GM21367 (cell line): ENCODE results near the gene AGRP.
"Not testable (repeated sequence)": the region's sequence is repeated elsewhere in the genome, so short reads cannot be mapped to it uniquely, and the experiment has no call there.

Experiments
- ATAC-seq: cut with Tn5 transposase; IDR thresholded peaks from one replicate; pipeline ENCODE4 v1.9.1; 2021; ENCODE audit not compliant: unreplicated experiment

AGRP gene

GRCh38 chr16:67483150-67483549 is at the start of gene AGRP:
TSS of gene AGRP (minus strand) at chr16:67483547. CDS start at chr16:67483398, 149 bp downstream.
- no peak for ATAC-seq

GRCh38 chr16:67531247-67531646 is 47.9 kb upstream of the AGRP start:
- ATAC-seq: no peak

- ATAC-seq: no peak
Measured at GRCh38 chr16:67530013-67530939, 46.9 kb upstream of the AGRP start.

- ATAC-seq: no peak
Measured at GRCh38 chr16:67529582-67530012, 46.2 kb upstream of the AGRP start.

GRCh38 chr16:67528870-67529581 is 45.7 kb upstream of the AGRP start:
- no peak for ATAC-seq

- ATAC-seq: no peak
Measured at GRCh38 chr16:67528222-67528869, 45.0 kb upstream of the AGRP start, which contains the start of gene RIPOR1. TSS of gene RIPOR1 (plus strand) at chr16:67528829. CDS start at chr16:67538447, 9,618 bp downstream.

- no peak for ATAC-seq
Measured at GRCh38 chr16:67526149-67526791, 42.9 kb upstream of the AGRP start.

- no peak for ATAC-seq
Measured at GRCh38 chr16:67525176-67525860, 42.0 kb upstream of the AGRP start.

GRCh38 chr16:67521095-67521804 is 37.9 kb upstream of the AGRP start:
- ATAC-seq: peak; percentile 46

- ATAC-seq: no peak
Measured at GRCh38 chr16:67519242-67519641, 35.9 kb upstream of the AGRP start.

GRCh38 chr16:67518676-67519075 is 35.3 kb upstream of the AGRP start:
- no peak for ATAC-seq

- ATAC-seq: peak; percentile 39
Measured at GRCh38 chr16:67517661-67518423, 34.5 kb upstream of the AGRP start.

- ATAC-seq: no peak
Measured at GRCh38 chr16:67517155-67517445, 33.8 kb upstream of the AGRP start.

- no peak for ATAC-seq
Measured at GRCh38 chr16:67516296-67517154, 33.2 kb upstream of the AGRP start.

- ATAC-seq: no peak
Measured at GRCh38 chr16:67514382-67514828, 31.1 kb upstream of the AGRP start.

GRCh38 chr16:67513892-67514291 is 30.5 kb upstream of the AGRP start:
- not testable (repeated sequence) for ATAC-seq

GRCh38 chr16:67509016-67509415 is 25.7 kb upstream of the AGRP start:
- ATAC-seq: no peak

- ATAC-seq: no peak
Measured at GRCh38 chr16:67506468-67506867, 23.1 kb upstream of the AGRP start.
